GM18868 (cell line): ENCODE results near the gene DGCR8.
A peak's percentile ranks its signal among the peaks of the same experiment; 100 is the strongest.

Experiments
- ATAC-seq: cut with Tn5 transposase; IDR thresholded peaks from one replicate; pipeline ENCODE4 v1.9.1; 2021; ENCODE audit warnings: mild to moderate bottlenecking, moderate library complexity; ENCODE audit not compliant: unreplicated experiment

The DGCR8 gene

GRCh38 chr22:20079745-20080444, at the start of gene DGCR8:
Gene DGCR8 (plus strand): TSS chr22:20080241. CDS start chr22:20085964, 5,723 bp downstream.
- peak; percentile 80 for ATAC-seq

DNA sequence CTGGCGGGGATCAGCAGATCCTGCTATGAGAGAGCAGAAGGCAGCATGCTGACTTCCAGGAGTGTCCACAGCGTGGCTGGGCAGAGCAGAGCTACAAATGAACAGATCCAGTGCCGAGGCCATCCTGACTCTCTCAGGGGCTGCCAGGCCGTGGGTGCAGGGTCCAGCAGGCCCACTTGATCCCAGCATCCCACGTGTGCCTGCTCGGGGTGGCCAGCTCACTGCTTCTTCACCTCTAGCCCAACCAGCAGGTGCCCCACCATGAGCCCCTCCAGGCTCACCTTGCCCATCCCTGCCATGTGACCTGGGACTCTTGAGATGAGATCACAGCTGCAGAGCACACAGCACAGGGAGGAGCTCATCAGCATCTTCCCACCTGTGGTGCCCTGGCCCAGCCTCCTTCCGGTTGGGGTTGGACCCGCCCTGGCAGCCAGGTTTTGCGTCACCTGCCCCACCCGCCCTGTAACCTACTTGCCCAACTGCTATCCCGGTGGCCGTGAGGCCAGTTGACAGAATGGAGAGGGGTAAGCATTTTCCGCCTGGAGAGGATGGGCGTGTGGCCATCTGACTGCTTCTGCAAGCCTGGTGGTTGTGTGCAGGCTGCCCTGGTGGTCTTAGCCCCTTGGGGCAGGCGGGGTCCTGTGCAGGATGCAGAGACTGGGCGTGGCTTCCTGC, 48.2 kb upstream of the DGCR8 start:
- no peak for ATAC-seq

DNA sequence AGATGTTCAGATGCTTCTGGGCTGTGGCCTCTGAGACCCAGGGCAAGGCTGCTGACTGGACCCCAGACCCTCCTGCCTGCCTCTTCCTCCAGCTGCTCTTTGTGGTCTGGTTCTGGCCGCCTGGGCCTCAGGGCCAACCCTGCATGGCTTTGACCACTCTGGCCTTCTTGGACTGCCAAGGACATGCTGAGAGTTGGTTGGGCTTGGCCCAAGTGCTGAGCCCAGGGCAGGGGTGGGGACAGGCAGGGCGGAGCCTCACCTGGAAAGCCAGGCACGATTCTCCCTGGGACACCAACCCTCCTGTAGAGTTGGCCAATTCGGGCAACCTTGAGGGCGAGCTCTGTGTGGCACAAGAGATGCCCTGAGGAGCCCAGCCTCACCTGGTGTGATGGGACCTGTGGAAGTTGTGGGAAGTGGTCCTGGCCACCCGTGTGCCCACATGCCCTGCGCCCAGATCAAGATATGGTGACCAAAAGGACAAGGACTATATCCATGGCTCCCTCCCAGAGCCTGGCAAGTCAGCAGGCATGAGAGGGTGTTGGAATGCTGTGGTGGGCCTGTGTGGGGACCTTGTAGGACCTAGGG, 47.5 kb upstream of the DGCR8 start:
- ATAC-seq, result no peak

GRCh38 chr22:20033045-20033706, 46.9 kb upstream of the DGCR8 start:
- no peak for ATAC-seq

- no peak for ATAC-seq
These were observed 45.9 kb upstream of the DGCR8 start for GRCh38 chr22:20034143-20034542.

- ATAC-seq, result no peak
These were observed 44.5 kb upstream of the DGCR8 start for GRCh38 chr22:20035375-20036083.

- ATAC-seq, result no peak
These were observed 44.0 kb upstream of the DGCR8 start for GRCh38 chr22:20036084-20036482.

- no peak for ATAC-seq
These were observed 43.3 kb upstream of the DGCR8 start for GRCh38 chr22:20036535-20037392.

DNA sequence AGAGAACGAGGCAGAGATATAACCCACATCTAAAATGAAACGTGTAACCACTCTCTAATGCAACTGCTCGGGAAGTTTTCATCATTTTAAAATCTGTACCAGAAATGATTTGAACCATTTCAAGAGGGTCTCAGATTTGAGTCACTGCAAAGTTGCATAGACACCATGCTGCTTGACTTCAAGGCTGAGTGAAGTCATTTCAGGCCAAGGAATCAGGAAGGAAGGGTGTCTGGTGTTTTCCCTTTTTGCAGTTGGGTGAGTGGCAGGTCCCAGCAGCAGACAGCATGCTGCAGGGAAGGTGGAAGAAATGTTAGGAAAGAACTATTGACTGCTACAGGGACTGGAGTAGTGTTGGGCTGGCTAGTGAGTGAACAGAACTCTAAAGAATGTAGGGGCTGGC, 42.6 kb upstream of the DGCR8 start:
- no peak for ATAC-seq

GRCh38 chr22:20038574-20038973, 41.5 kb upstream of the DGCR8 start:
- ATAC-seq, result no peak

GRCh38 chr22:20039683-20040325, 40.2 kb upstream of the DGCR8 start:
- no peak for ATAC-seq

DNA sequence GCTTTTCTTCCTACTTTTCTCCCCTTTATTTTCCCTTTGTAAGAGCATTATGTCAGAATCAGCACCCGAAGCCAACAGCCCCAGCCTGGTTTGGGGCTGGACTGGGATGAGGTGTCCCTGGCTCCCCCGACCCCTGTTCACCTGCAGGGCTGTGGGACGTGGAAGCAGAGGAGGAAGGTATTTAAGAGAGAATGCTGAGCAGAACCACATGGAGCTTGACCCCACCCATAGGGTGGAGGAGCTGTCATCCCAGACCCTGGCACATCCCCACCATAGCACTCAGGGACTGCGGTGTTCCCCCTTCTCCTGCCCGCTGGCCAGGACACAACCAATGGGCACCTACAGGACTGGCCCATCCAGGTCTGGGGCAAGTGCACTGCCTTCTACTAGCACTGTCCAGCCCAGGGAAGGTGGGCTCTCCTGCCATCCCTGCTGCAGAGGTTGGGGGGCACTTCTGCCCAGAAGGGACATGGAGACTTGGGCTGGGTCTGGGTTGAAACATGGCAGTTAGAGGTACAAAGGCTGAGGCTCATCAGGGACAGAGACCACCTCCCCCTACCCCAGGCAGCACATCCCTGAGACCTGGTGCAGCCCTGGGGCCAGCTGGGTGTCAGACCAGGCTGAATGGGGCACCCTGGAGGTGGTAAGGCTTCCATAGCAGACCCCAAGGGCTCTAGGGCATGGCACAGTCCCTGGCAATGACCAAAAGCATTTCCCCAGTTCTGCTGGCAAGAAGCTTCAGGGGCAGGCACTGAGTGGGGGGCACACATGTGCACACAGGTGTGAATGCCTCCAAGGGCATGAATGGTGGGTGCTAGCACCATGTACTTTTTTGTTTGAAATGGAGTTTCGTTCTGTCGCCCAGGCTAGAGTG, 39.5 kb upstream of the DGCR8 start:
- ATAC-seq, result no peak

- ATAC-seq, result no peak
These were observed 36.7 kb upstream of the DGCR8 start for GRCh38 chr22:20043057-20043996.

DNA sequence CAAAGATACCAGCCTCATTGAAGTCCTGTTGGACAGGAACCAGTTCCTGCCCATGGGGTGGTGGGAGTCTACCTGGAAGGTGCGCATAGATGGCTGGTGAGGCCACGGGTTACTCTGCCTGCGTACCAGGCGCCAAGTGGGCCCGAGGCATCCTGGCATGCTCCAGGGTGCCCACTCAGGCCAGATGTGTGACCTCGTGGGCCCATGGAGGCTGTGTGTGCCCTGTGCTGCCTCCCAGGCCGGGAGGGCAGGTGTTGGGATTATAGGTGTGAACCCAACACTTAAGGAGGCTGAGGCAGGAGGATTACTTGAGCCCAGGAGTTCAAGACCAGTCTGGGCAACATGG, 36.1 kb upstream of the DGCR8 start:
- no peak for ATAC-seq

GRCh38 chr22:20044495-20045151, 35.4 kb upstream of the DGCR8 start:
- ATAC-seq, result no peak

DNA sequence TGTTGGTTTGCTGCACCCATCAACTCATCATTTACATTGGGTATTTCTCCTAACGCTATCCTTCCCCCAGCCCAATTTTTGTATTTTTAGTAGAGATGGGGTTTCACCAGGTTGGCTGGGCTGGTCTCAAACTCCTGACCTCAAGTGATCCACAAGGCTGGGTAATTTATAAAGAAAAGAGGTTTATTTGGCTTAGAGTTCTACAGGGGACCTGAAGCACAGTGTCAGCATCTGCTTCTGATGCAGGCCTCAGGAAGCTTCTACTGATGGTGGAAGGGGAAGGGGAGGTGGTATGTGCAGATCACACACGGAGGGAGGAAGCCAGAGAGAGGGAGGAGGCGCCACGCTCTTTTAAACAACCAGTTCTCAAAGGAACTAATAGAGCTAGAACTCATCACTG, 33.3 kb upstream of the DGCR8 start:
- no peak for ATAC-seq

DNA sequence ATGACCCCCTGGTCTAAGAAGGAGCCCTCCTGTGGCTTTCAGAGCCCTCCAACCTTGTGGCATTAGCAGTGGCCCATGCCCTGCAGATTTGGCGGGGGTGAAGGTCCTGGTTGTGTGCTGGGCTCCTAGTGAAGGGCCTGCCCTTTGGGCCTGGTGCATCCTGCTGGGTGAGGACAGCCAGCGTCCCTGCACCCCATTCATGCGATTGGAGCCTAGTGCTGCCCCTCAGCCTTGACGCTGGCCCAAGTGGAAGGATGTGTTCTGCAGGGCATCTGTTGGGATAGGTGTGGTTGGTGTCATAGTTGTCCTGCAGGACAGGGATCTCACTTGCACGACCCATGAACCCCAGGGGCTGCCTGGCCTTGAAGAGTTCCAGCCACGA, 28.1 kb upstream of the DGCR8 start:
- no peak for ATAC-seq
